ENCODE measurements around the gene VPS36. TPM values are rescaled to one million over a fixed set of nuclear protein-coding genes. Genes with fewer than 3 reads are reported as not detected.

The VPS36 gene
- total and polyA plus RNA-seq, 2 of the 4 experiments (the other 2 are of a cell fraction): 14.8 to 16.7 TPM

- no peak for ATAC-seq (ENCODE audit: low read depth)
- no TSS peak for BruUV-seq (replicated peaks)
- no peak overlapping the region for H2AK9ac ChIP-seq (replicated peaks; ENCODE audit: low read depth, low read length, poor library complexity)
- H2BK20ac ChIP-seq (ENCODE audit: low read depth, low read length): no peak overlapping the region
- no peak overlapping the region for H3K23ac ChIP-seq (ENCODE audit: low read depth, low read length)
- no peak overlapping the region for H2BK15ac ChIP-seq (ENCODE audit: low read depth, low read length)
- POLR2A ChIA-PET (ENCODE audit: unreplicated experiment): no interaction called here
- no peaks in the 10 kb centered on the region for H3K9me1 ChIP-seq (ENCODE audit: insufficient read depth, low read length)
- no peaks in the 10 kb centered on the region for H4K20me1 ChIP-seq (ENCODE audit: insufficient read depth, low read length)
- H2AK5ac ChIP-seq (ENCODE audit: low read depth, low read length): no peak overlapping the region
- H3K4me1 ChIP-seq (ENCODE audit: control insufficient read depth, insufficient read depth, low read length): no peaks in the 10 kb centered on the region
- in situ Hi-C loops (cut with MboI; ENCODE audit: low sequenced_read_pairs): no loop called here
- H3K4me3 ChIP-seq (ENCODE audit: insufficient read depth, low read depth, low read length): no peak overlapping the region
- no peak overlapping the region for H3K56ac ChIP-seq (ENCODE audit: extremely low read depth, insufficient read depth, low read length)
- no peak overlapping the region for H3K27ac ChIP-seq (ENCODE audit: insufficient read depth, low read length)
- no peak overlapping the region for H3K9ac ChIP-seq (ENCODE audit: low read depth, low read length)
- TF ChIP-seq RCOR1 (IDR thresholded peaks at IDR 0.05; ENCODE audit: insufficient replicate concordance, low read length): no peak
- no peak for TF ChIP-seq CHD1 (IDR thresholded peaks at IDR 0.05; ENCODE audit: low read depth, low read length)
- no peak for TF ChIP-seq ELK1 (IDR thresholded peaks at IDR 0.05; ENCODE audit: borderline replicate concordance, low read depth, low read length)
- no peak for TF ChIP-seq CTCF (conservative IDR thresholded peaks at IDR 0.05; ENCODE audit: low read depth, low read length)
- no peak for TF ChIP-seq RAD21 (IDR thresholded peaks at IDR 0.05; ENCODE audit: low read length)
- TF ChIP-seq CEBPB (IDR thresholded peaks at IDR 0.05; ENCODE audit: low read depth, low read length): no peak
- no peak for TF ChIP-seq MXI1 (IDR thresholded peaks at IDR 0.05; ENCODE audit: borderline replicate concordance, low read depth, low read length)
- TF ChIP-seq USF2 (IDR thresholded peaks at IDR 0.05; ENCODE audit: low read depth, low read length): no peak
- TF ChIP-seq MAFK (IDR thresholded peaks at IDR 0.05; ENCODE audit: low read depth, low read length): no peak
- no peak for TF ChIP-seq BHLHE40 (IDR thresholded peaks at IDR 0.05; ENCODE audit: low read depth, low read length)
- no peak for TF ChIP-seq MAZ (IDR thresholded peaks at IDR 0.05; ENCODE audit: borderline replicate concordance, low read depth, low read length)
- TF ChIP-seq NFE2L2 (IDR thresholded peaks at IDR 0.05; ENCODE audit: low read depth, low read length): no peak
- TF ChIP-seq FOS (IDR thresholded peaks at IDR 0.05; ENCODE audit: low read depth, low read length): no peak
- TF ChIP-seq POLR2A (IDR thresholded peaks at IDR 0.05; ENCODE audit: low read depth, low read length): no peak
- TF ChIP-seq RFX5 (IDR thresholded peaks at IDR 0.05; ENCODE audit: low read depth, low read length): no peak
- no peak for TF ChIP-seq SMC3 (IDR thresholded peaks at IDR 0.05; ENCODE audit: low read depth, low read length)
- no peak overlapping the region for H3K14ac ChIP-seq (replicated peaks; ENCODE audit: low read depth, low read length)
- H3K18ac ChIP-seq (ENCODE audit: low read depth, low read length): no peak overlapping the region
- H4K5ac ChIP-seq (ENCODE audit: low read depth, low read length): no peak overlapping the region
- no peak overlapping the region for H4K91ac ChIP-seq (ENCODE audit: insufficient read depth, low read depth, low read length)
- H3K9me3 ChIP-seq (ENCODE audit: control insufficient read depth, insufficient read depth, low read length): no peaks in the 10 kb centered on the region
- no peak overlapping the region for H3K4ac ChIP-seq (ENCODE audit: low read depth, low read length)
- no peak overlapping the region for H3K4me2 ChIP-seq (ENCODE audit: low read depth, low read length)
- dilution Hi-C loops (cut with HindIII; ENCODE audit: low sequenced_read_pairs, unreplicated experiment): no loop called here
- CTCF ChIA-PET: interaction anchor here (0.6 kb wide), 2 partner anchors 49 to 238 kb away, joined by 4 read pairs; no protein-coding TSS in a partner anchor
- no peaks in the 10 kb centered on the region for H3K36me3 ChIP-seq (ENCODE audit: control insufficient read depth, insufficient read depth, low read length)
- H2BK120ac ChIP-seq (ENCODE audit: low read depth, low read length): no peak overlapping the region
- no peak for DNase-seq
- H3K27me3 ChIP-seq (ENCODE audit: control insufficient read depth, insufficient read depth, low read length): no peaks in the 10 kb centered on the region
- no peak overlapping the region for H4K8ac ChIP-seq (ENCODE audit: low read depth in 2 of 2, low read length in 2 of 2)
- no peak overlapping the region for H2BK5ac ChIP-seq (ENCODE audit: low read depth, low read length, poor library complexity, severe bottlenecking)
- no peak overlapping the region for H2AFZ ChIP-seq (replicated peaks; ENCODE audit: low read length, poor library complexity)
- intact Hi-C loops (cut with micrococcal nuclease): no loop called here
- H3K79me1 ChIP-seq (ENCODE audit: low read depth in 1 of 2, low read length in 2 of 2): no peaks in the 10 kb centered on the region
These were observed 62.7 kb downstream of the VPS36 start for GRCh38 chr13:52387721-52388120.

Data from IMR-90 (cell line).